ENCODE results near the gene AARS2. TPM values are rescaled to one million over a fixed set of nuclear protein-coding genes. Genes with fewer than 3 reads are reported as not detected.

The AARS2 gene
- total and polyA plus RNA-seq, 2 experiments from 2014 or later = 12.6 to 17.6 TPM

- H4K20me1 ChIP-seq (ENCODE audit: insufficient read depth, poor library complexity, severe bottlenecking) = no peaks in the 10 kb centered on the region
- 76% methylated on average over 7 of the region's 7 CpGs for WGBS (ENCODE audit: low lambda C conversion rate, missing lambda C conversion rate)
- peaks cover 76% of the 10 kb centered on the region for H3K27me3 ChIP-seq
- no peak overlapping the region for H3K4me2 ChIP-seq
- H3K79me2 ChIP-seq = no peaks in the 10 kb centered on the region
- H3K27ac ChIP-seq = no peak overlapping the region
- no peak overlapping the region for H2AFZ ChIP-seq
- no peak for DNase-seq (ENCODE audit: low spot score)
- H3K36me3 ChIP-seq (replicated peaks; ENCODE audit: insufficient read depth, low read depth) = no peaks in the 10 kb centered on the region
- no peaks in the 10 kb centered on the region for H3K9me2 ChIP-seq (replicated peaks; ENCODE audit: insufficient read depth)
- no peak overlapping the region for H3K4me3 ChIP-seq
- H3K9me3 ChIP-seq (ENCODE audit: low read depth) = no peaks in the 10 kb centered on the region
- TF ChIP-seq EZH2phosphoT487 (IDR thresholded peaks at IDR 0.05; ENCODE audit: low read depth, severe bottlenecking, unreplicated experiment) (no peak), EZH2 (IDR thresholded peaks at IDR 0.05; ENCODE audit: borderline replicate concordance) (no peak)
- TF ChIP-seq, protein P1, sequence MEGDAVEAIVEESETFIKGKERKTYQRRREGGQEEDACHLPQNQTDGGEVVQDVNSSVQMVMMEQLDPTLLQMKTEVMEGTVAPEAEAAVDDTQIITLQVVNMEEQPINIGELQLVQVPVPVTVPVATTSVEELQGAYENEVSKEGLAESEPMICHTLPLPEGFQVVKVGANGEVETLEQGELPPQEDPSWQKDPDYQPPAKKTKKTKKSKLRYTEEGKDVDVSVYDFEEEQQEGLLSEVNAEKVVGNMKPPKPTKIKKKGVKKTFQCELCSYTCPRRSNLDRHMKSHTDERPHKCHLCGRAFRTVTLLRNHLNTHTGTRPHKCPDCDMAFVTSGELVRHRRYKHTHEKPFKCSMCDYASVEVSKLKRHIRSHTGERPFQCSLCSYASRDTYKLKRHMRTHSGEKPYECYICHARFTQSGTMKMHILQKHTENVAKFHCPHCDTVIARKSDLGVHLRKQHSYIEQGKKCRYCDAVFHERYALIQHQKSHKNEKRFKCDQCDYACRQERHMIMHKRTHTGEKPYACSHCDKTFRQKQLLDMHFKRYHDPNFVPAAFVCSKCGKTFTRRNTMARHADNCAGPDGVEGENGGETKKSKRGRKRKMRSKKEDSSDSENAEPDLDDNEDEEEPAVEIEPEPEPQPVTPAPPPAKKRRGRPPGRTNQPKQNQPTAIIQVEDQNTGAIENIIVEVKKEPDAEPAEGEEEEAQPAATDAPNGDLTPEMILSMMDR (IDR thresholded peaks at IDR 0.05; ENCODE audit: poor library complexity) = no peak
- H3K4me1 ChIP-seq (ENCODE audit: insufficient read depth) = peaks cover 3% of the 10 kb centered on the region
Observed at GRCh38 chr6:44294832-44295791, 18.0 kb downstream of the AARS2 start.

DNA sequence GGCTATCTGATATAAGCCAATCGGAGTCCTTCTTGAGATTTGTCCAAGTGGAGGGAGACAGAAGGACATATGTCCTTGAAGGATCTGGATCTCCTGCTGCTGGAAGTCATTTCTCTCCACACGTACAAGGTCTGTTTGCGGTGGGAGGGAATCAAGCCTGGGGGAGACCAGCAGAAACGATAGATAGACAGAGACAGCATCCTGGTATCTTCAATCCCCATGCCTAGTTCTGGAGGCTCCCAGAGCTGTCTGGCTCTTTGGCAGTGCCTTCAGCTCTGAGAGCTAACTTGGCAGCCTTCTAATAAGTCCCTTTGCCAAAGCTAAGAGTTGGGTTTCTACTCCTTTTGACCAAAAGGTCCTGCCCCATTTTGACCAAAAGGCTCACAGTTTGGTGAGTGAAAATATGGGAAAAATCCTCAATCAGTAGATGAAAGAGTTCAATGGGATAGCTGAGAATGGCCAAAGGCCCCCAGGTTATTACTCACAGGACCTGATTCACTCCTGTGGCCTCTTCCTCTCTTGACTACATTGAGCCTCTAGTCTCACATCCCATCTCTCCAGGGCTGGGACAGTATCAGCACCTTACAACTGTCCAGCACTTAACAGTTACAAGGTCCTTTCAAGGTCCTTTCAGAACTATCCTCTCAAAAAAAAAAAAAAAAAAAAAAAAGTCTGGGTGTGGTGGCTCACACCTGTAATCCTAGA lies 20.3 kb downstream of the AARS2 start:
- H2AFZ ChIP-seq = no peak overlapping the region
- no peak overlapping the region for H3K27ac ChIP-seq
- H3K4me3 ChIP-seq = no peak overlapping the region
- no peaks in the 10 kb centered on the region for H3K9me2 ChIP-seq (replicated peaks; ENCODE audit: insufficient read depth)
- TF ChIP-seq EZH2 (IDR thresholded peaks at IDR 0.05; ENCODE audit: borderline replicate concordance) (no peak), EZH2phosphoT487 (IDR thresholded peaks at IDR 0.05; ENCODE audit: low read depth, severe bottlenecking, unreplicated experiment) (no peak)
- TF ChIP-seq, protein P1 (IDR thresholded peaks at IDR 0.05; ENCODE audit: poor library complexity) = no peak
- no peaks in the 10 kb centered on the region for H4K20me1 ChIP-seq (ENCODE audit: insufficient read depth, poor library complexity, severe bottlenecking)
- no peaks in the 10 kb centered on the region for H3K9me3 ChIP-seq (ENCODE audit: low read depth)
- H3K79me2 ChIP-seq = no peaks in the 10 kb centered on the region
- H3K27me3 ChIP-seq = peaks cover 79% of the 10 kb centered on the region
- 87% methylated on average over 4 of the region's 4 CpGs for WGBS (ENCODE audit: low lambda C conversion rate, missing lambda C conversion rate)
- no peak for DNase-seq (ENCODE audit: low spot score)
- H3K4me1 ChIP-seq (ENCODE audit: insufficient read depth) = peaks cover 2% of the 10 kb centered on the region
- no peaks in the 10 kb centered on the region for H3K36me3 ChIP-seq (replicated peaks; ENCODE audit: insufficient read depth, low read depth)
- H3K4me2 ChIP-seq = no peak overlapping the region

GRCh38 chr6:44291841-44292240 lies 21.3 kb downstream of the AARS2 start:
- no peak overlapping the region for H3K4me3 ChIP-seq
- no peaks in the 10 kb centered on the region for H3K9me3 ChIP-seq (ENCODE audit: low read depth)
- no peak overlapping the region for H2AFZ ChIP-seq
- no peak overlapping the region for H3K4me2 ChIP-seq
- DNase-seq (ENCODE audit: low spot score) = no peak
- H4K20me1 ChIP-seq (ENCODE audit: insufficient read depth, poor library complexity, severe bottlenecking) = no peaks in the 10 kb centered on the region
- TF ChIP-seq EZH2 (IDR thresholded peaks at IDR 0.05; ENCODE audit: borderline replicate concordance) = no peak
- no peak for TF ChIP-seq EZH2phosphoT487 (IDR thresholded peaks at IDR 0.05; ENCODE audit: low read depth, severe bottlenecking, unreplicated experiment)
- TF ChIP-seq, protein P1 (IDR thresholded peaks at IDR 0.05; ENCODE audit: poor library complexity) = no peak
- peaks cover 78% of the 10 kb centered on the region for H3K27me3 ChIP-seq
- WGBS (ENCODE audit: low lambda C conversion rate, missing lambda C conversion rate) = 76% methylated on average over 4 of the region's 4 CpGs
- no peaks in the 10 kb centered on the region for H3K9me2 ChIP-seq (replicated peaks; ENCODE audit: insufficient read depth)
- no peaks in the 10 kb centered on the region for H3K79me2 ChIP-seq
- H3K27ac ChIP-seq = no peak overlapping the region
- no peaks in the 10 kb centered on the region for H3K36me3 ChIP-seq (replicated peaks; ENCODE audit: insufficient read depth, low read depth)
- no peaks in the 10 kb centered on the region for H3K4me1 ChIP-seq (ENCODE audit: insufficient read depth)

All from hepatocyte (in vitro differentiated cells).